Gastroesophageal sphincter (tissue), 2 donors: ENCODE results near the gene CREBL2.

Experiments used
- EP300 ChIP-seq: sonication (generic); formaldehyde crosslinking; IDR thresholded peaks from one replicate; pipeline ENCODE4 v1.6.1; 2017; ENCODE audit warnings: antibody characterized with exemption, mild to moderate bottlenecking
- POLR2AphosphoS5 ChIP-seq: sonication (generic); formaldehyde crosslinking; IDR thresholded peaks from one replicate; pipeline ENCODE4 v1.6.1; 2017; ENCODE audit warnings: antibody characterized with exemption

- no peak for TF ChIP-seq EP300
- TF ChIP-seq POLR2AphosphoS5 = no peak
Observed at GRCh38 chr12:12627308-12627827, 15.7 kb downstream of the CREBL2 start.
